HL-60 (cell line): ENCODE data around the gene TPO.

Experiments
- DNase-seq, 2 experiments: peaks; one replicate each; pipeline ENCODE4 v3.0.0-alpha.2; 2010 to 2020; ENCODE audit warnings: low read depth in 1 of 2, low spot score in 1 of 2
- H3K27ac ChIP-seq: fragments of 250-450 bp; sonication (Bioruptor Pico); replicated peaks from 2 replicates; pipeline ENCODE4 v1.5.1; 2020; ENCODE audit warnings: mild to moderate bottlenecking, moderate library complexity
- H3K27me3 ChIP-seq: fragments of 250-450 bp; sonication (Bioruptor Pico); 2 replicates; pipeline ENCODE4 v1.5.1; 2021; ENCODE audit warnings: mild to moderate bottlenecking, moderate library complexity; ENCODE audit not compliant: insufficient read depth, poor library complexity, severe bottlenecking
- H3K4me3 ChIP-seq: replicated peaks from 2 replicates; pipeline ENCODE4 v1.5.1; 2011; ENCODE audit warnings: mild to moderate bottlenecking, control low read depth, low read length; ENCODE audit not compliant: insufficient read depth
- GABPA ChIP-seq: IDR thresholded peaks from 2 replicates; pipeline ENCODE4 v1.6.1; 2012; ENCODE audit warnings: low read depth
- POLR2AphosphoS5 ChIP-seq: IDR thresholded peaks from 2 replicates; pipeline ENCODE4 v1.6.1; 2012; ENCODE audit warnings: low read depth
- SPI1 ChIP-seq: IDR thresholded peaks from 2 replicates; pipeline ENCODE4 v1.6.1; 2012; ENCODE audit warnings: low read depth, mild to moderate bottlenecking, borderline replicate concordance
- TF ChIP-seq, protein P1 (sequence below): IDR thresholded peaks from one replicate; pipeline ENCODE4 v1.5.1; 2011; ENCODE audit warnings: low read length, control low read depth, inconsistent platforms; ENCODE audit not compliant: insufficient read depth
- TF ChIP-seq, protein P2 (sequence below): IDR thresholded peaks from 2 replicates; pipeline ENCODE4 v1.6.1; 2012; ENCODE audit warnings: low read depth; ENCODE audit not compliant: insufficient replicate concordance

The TPO gene

DNA sequence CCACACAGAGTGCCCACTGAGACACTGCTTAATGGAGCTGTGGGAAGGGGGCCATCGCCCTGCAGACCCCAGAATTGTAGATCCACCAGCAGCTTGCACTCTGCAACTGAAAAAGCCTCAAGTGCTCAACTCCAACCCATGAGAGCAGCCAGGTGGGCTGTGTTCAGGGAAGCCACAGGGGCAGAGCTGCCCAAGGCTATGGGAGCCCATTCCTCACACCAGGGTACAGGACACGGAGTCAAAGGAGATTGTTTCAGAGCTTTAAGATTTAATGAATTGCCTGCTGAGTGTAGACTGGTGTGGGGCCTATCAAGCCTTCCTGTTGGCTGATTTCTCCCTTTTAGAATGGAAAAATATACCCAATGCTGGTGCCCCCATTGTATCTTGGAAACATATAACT is 17.2 kb downstream of the TPO start:
- H3K4me3 ChIP-seq, result no peak overlapping the region
- no peak for TF ChIP-seq GABPA
- TF ChIP-seq SPI1, result no peak
- TF ChIP-seq, protein P1, sequence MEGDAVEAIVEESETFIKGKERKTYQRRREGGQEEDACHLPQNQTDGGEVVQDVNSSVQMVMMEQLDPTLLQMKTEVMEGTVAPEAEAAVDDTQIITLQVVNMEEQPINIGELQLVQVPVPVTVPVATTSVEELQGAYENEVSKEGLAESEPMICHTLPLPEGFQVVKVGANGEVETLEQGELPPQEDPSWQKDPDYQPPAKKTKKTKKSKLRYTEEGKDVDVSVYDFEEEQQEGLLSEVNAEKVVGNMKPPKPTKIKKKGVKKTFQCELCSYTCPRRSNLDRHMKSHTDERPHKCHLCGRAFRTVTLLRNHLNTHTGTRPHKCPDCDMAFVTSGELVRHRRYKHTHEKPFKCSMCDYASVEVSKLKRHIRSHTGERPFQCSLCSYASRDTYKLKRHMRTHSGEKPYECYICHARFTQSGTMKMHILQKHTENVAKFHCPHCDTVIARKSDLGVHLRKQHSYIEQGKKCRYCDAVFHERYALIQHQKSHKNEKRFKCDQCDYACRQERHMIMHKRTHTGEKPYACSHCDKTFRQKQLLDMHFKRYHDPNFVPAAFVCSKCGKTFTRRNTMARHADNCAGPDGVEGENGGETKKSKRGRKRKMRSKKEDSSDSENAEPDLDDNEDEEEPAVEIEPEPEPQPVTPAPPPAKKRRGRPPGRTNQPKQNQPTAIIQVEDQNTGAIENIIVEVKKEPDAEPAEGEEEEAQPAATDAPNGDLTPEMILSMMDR, result no peak
- TF ChIP-seq, protein P2, sequence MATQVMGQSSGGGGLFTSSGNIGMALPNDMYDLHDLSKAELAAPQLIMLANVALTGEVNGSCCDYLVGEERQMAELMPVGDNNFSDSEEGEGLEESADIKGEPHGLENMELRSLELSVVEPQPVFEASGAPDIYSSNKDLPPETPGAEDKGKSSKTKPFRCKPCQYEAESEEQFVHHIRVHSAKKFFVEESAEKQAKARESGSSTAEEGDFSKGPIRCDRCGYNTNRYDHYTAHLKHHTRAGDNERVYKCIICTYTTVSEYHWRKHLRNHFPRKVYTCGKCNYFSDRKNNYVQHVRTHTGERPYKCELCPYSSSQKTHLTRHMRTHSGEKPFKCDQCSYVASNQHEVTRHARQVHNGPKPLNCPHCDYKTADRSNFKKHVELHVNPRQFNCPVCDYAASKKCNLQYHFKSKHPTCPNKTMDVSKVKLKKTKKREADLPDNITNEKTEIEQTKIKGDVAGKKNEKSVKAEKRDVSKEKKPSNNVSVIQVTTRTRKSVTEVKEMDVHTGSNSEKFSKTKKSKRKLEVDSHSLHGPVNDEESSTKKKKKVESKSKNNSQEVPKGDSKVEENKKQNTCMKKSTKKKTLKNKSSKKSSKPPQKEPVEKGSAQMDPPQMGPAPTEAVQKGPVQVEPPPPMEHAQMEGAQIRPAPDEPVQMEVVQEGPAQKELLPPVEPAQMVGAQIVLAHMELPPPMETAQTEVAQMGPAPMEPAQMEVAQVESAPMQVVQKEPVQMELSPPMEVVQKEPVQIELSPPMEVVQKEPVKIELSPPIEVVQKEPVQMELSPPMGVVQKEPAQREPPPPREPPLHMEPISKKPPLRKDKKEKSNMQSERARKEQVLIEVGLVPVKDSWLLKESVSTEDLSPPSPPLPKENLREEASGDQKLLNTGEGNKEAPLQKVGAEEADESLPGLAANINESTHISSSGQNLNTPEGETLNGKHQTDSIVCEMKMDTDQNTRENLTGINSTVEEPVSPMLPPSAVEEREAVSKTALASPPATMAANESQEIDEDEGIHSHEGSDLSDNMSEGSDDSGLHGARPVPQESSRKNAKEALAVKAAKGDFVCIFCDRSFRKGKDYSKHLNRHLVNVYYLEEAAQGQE, result no peak
- TF ChIP-seq POLR2AphosphoS5, result no peak

DNA sequence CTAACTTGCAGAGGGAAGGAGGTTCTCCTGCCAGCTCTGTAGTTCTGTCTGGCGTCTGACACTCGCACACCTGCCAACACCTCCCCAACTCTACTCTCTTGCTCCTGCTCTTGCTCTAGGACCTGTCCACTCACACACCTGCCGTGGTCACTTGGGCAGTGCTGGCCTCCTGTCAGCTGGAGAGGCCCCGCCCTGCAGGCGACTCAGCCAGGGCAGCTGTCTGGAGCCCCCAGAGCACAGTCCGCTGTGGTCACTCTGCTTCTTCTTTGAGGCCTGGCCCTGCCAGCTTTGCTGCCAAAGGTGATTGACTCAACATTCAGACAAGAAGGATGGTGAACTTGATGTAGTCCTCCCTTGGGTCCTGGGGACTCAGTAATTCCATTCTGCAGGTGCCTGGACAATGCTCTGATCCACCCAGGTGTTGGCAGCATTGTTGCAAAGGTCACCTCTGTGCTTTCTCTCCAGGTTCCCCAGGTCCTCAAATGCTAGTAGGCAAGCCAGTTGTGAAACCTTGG is 18.7 kb downstream of the TPO start:
- no peak overlapping the region for H3K4me3 ChIP-seq
- H3K27ac ChIP-seq, result no peak overlapping the region
- H3K27me3 ChIP-seq, result no peaks in the 10 kb centered on the region
- TF ChIP-seq GABPA, result no peak
- no peak for TF ChIP-seq SPI1
- no peak for TF ChIP-seq POLR2AphosphoS5
- TF ChIP-seq, protein P2, result no peak
- TF ChIP-seq, protein P1, result no peak
- no peak for DNase-seq

More for the DNA sequence above, 17.2 kb downstream of the TPO start:
- Histone ChIP-seq H3K27me3 (no peaks in the 10 kb centered on the region), H3K27ac (no peak overlapping the region)
- DNase-seq, result no peak

DNA sequence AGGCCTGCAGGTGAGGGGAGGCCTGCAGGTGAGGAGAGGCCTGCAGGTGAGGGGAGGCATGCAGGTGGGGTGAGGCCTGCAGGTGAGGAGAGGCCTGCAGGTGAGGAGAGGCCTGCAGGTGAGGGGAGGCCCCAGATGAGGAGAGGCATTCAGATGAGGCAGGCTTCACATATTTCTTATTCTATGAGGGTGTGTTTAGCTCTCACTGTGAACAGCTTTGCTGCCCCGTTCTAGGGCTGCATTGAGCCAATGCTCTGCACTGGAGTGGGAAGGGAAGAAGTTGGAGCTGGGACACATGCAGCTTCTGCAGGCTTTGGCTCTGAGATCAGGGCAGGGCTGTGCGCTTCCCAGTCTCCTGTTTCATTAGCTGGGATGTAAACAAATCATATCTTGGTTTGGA is 19.5 kb downstream of the TPO start:
- Histone ChIP-seq H3K27me3 (no peaks in the 10 kb centered on the region), H3K27ac (no peak overlapping the region), H3K4me3 (no peak overlapping the region)
- DNase-seq, result no peak
- TF ChIP-seq SPI1 (no peak), POLR2AphosphoS5 (no peak)
- TF ChIP-seq, protein P2, result no peak
